HepG2 (cell line): ENCODE measurements around the gene PSMB10. TPM values are rescaled to one million over a fixed set of nuclear protein-coding genes. Genes with fewer than 3 reads are reported as not detected.

Experiments
- ATF2 ChIP-seq: sonication (generic); formaldehyde crosslinking; IDR thresholded peaks from 2 replicates; pipeline ENCODE4 v1.4.0; 2020; ENCODE audit warnings: missing genetic modification reagents
- GATA4 ChIP-seq: sonication (generic); IDR thresholded peaks from 2 replicates; pipeline ENCODE4 v1.6.1; 2016; ENCODE audit warnings: antibody characterized with exemption, low read depth, borderline replicate concordance
- HCFC1 ChIP-seq: fragments of 150-350 bp; IDR thresholded peaks from 2 replicates; pipeline ENCODE4 v1.6.1; 2014; ENCODE audit warnings: low read depth, low read length
- HDAC1 ChIP-seq: sonication (generic); formaldehyde crosslinking; IDR thresholded peaks from 2 replicates; pipeline ENCODE4 v1.5.1; 2020; ENCODE audit warnings: mild to moderate bottlenecking, missing genetic modification reagents
- HOMEZ ChIP-seq: IDR thresholded peaks from 2 replicates; pipeline ENCODE4 v1.6.1; 2016; ENCODE audit warnings: low read depth
- MAFG ChIP-seq: sonication (generic); formaldehyde crosslinking; IDR thresholded peaks from 2 replicates; pipeline ENCODE4 v1.5.1; 2020; ENCODE audit warnings: mild to moderate bottlenecking, missing genetic modification reagents
- MEF2D ChIP-seq: sonication (generic); formaldehyde crosslinking; IDR thresholded peaks from 2 replicates; pipeline ENCODE4 v1.5.1; 2020; ENCODE audit warnings: mild to moderate bottlenecking, missing genetic modification reagents
- MTA3 ChIP-seq: sonication (generic); formaldehyde crosslinking; IDR thresholded peaks from 2 replicates; pipeline ENCODE4 v1.4.0; 2020; ENCODE audit warnings: missing genetic modification reagents
- SCMH1 ChIP-seq: sonication (generic); formaldehyde crosslinking; IDR thresholded peaks from 2 replicates; pipeline ENCODE4 v1.9.0; 2021; ENCODE audit warnings: missing genetic modification reagents, mild to moderate bottlenecking, borderline replicate concordance
- SMARCC2 ChIP-seq: fragments of 450-650 bp; IDR thresholded peaks from 2 replicates; pipeline ENCODE4 v1.6.1; 2017; ENCODE audit warnings: antibody characterized with exemption, mild to moderate bottlenecking
- SPEN ChIP-seq: sonication (generic); formaldehyde crosslinking; IDR thresholded peaks from 2 replicates; pipeline ENCODE4 v1.5.1; 2020; ENCODE audit warnings: low read depth, mild to moderate bottlenecking, missing genetic modification reagents
- TMF1 ChIP-seq: sonication (generic); formaldehyde crosslinking; IDR thresholded peaks from 2 replicates; pipeline ENCODE4 v1.8.1; 2022; ENCODE audit warnings: low read depth, missing genetic modification reagents
- TP53 ChIP-seq: sonication (generic); formaldehyde crosslinking; conservative IDR thresholded peaks from 2 replicates; pipeline ENCODE4 v1.4.0; 2020; ENCODE audit warnings: missing genetic modification reagents
- YEATS2 ChIP-seq: sonication (generic); formaldehyde crosslinking; IDR thresholded peaks from 2 replicates; pipeline ENCODE4 v1.4.0; 2020; ENCODE audit warnings: missing genetic modification reagents, borderline replicate concordance
- ZFP41 ChIP-seq: sonication (generic); formaldehyde crosslinking; IDR thresholded peaks from 2 replicates; pipeline ENCODE4 v1.4.0; 2020; ENCODE audit warnings: mild to moderate bottlenecking, missing genetic modification reagents, borderline replicate concordance
- ZMAT3 ChIP-seq: sonication (generic); formaldehyde crosslinking; conservative IDR thresholded peaks from 2 replicates; pipeline ENCODE4 v1.7.0; 2021; ENCODE audit warnings: missing genetic modification reagents
- ZNF44 ChIP-seq: sonication (generic); formaldehyde crosslinking; IDR thresholded peaks from 2 replicates; pipeline ENCODE4 v1.5.1; 2020; ENCODE audit warnings: mild to moderate bottlenecking, missing genetic modification reagents
- ZNF772 ChIP-seq: sonication (generic); formaldehyde crosslinking; IDR thresholded peaks from 2 replicates; pipeline ENCODE4 v1.5.0; 2020; ENCODE audit warnings: mild to moderate bottlenecking, missing genetic modification reagents
- ZSCAN20 ChIP-seq: sonication (generic); formaldehyde crosslinking; IDR thresholded peaks from 2 replicates; pipeline ENCODE4 v1.4.0; 2020; ENCODE audit warnings: missing genetic modification reagents, mild to moderate bottlenecking, borderline replicate concordance
- ZSCAN30 ChIP-seq: sonication (generic); formaldehyde crosslinking; IDR thresholded peaks from 2 replicates; pipeline ENCODE4 v1.5.0; 2020; ENCODE audit warnings: mild to moderate bottlenecking, missing genetic modification reagents
- polyA plus RNA-seq, 8 experiments: library from polyadenylated mRNA; depleted of rRNA in 3 of 8; stranded (reverse) in 7 of 8; unstranded in 1 of 8; fragments of >200 nt; fragmentation: Illumina TruSeq in 4 of 8; extraction: Trizol in 4 of 8; gene quantifications; 2 replicates each; pipeline versions ENCODE4 v1.2.1 to v1.2.3, GENCODE V29; 2011 to 2016; ENCODE audit warnings: low read depth in 4 of 8, missing spikeins in 1 of 8, mixed read lengths in 1 of 8; ENCODE audit not compliant: insufficient read depth in 1 of 8
- total RNA-seq, 5 experiments: library from RNA; depleted of rRNA; stranded (reverse); fragments of >200 nt; fragmentation: Illumina TruSeq; extraction: Trizol; gene quantifications; 2 replicates each; pipeline ENCODE4 v1.2.3, GENCODE V29; 2016; ENCODE audit warnings: low read depth in 1 of 5
- TF ChIP-seq, protein P1 (sequence below): sonication (generic); formaldehyde crosslinking; IDR thresholded peaks from 2 replicates; pipeline ENCODE4 v1.8.1; 2023; ENCODE audit warnings: missing genetic modification reagents, mild to moderate bottlenecking, borderline replicate concordance
- TF ChIP-seq, protein P2 (sequence below): sonication (generic); formaldehyde crosslinking; IDR thresholded peaks from 2 replicates; pipeline ENCODE4 v1.5.0; 2020; ENCODE audit warnings: missing genetic modification reagents
- TF ChIP-seq, protein P3 (sequence below): sonication (generic); formaldehyde crosslinking; IDR thresholded peaks from 2 replicates; pipeline ENCODE4 v1.8.0; 2022; ENCODE audit warnings: mild to moderate bottlenecking, missing genetic modification reagents

Gene PSMB10
- total and polyA plus RNA-seq, 2 of the 13 experiments (the other 11 are each of a cell fraction or from before 2014, with no cell fraction given): 12.7 to 65.9 TPM

GRCh38 chr16:67936124-67936879 is at the start of gene PSMB10 (continued):
- TF ChIP-seq ZFP41: no peak
- no peak for TF ChIP-seq SCMH1 (CRISPR knock-in tag)
- TF ChIP-seq ATF2 (CRISPR knock-in tag): no peak; the same call in 1 of the 2 replicates
- no peak for TF ChIP-seq HOMEZ (CRISPR knock-in tag)
- no peak; the same call in 1 of the 2 replicates for TF ChIP-seq ZSCAN20 (CRISPR knock-in tag)
- no peak for TF ChIP-seq YEATS2 (CRISPR knock-in tag)
- TF ChIP-seq SPEN: no peak
- TF ChIP-seq, protein P1, sequence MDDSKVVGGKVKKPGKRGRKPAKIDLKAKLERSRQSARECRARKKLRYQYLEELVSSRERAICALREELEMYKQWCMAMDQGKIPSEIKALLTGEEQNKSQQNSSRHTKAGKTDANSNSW (CRISPR knock-in tag): no peak; the same call in none of the 2 replicates
- no peak for TF ChIP-seq TP53 (CRISPR knock-in tag)
- no peak; the same call in none of the 2 replicates for TF ChIP-seq HDAC1 (CRISPR knock-in tag)
- TF ChIP-seq ZNF772 (CRISPR knock-in tag): no peak
- no peak for TF ChIP-seq MAFG (CRISPR knock-in tag)
- TF ChIP-seq TMF1 (CRISPR knock-in tag): peak; percentile 12; the same call in 1 of the 2 replicates
- no peak for TF ChIP-seq HCFC1
- no peak for TF ChIP-seq MTA3 (CRISPR knock-in tag)
- 0 out of 2 replicates have a peak, but pooled peaks have one; percentile 2 for TF ChIP-seq ZNF44 (CRISPR knock-in tag)
- TF ChIP-seq GATA4: no peak
- TF ChIP-seq ZMAT3 (CRISPR knock-in tag): no peak
- no peak for TF ChIP-seq MEF2D (CRISPR knock-in tag)
- TF ChIP-seq, protein P2, sequence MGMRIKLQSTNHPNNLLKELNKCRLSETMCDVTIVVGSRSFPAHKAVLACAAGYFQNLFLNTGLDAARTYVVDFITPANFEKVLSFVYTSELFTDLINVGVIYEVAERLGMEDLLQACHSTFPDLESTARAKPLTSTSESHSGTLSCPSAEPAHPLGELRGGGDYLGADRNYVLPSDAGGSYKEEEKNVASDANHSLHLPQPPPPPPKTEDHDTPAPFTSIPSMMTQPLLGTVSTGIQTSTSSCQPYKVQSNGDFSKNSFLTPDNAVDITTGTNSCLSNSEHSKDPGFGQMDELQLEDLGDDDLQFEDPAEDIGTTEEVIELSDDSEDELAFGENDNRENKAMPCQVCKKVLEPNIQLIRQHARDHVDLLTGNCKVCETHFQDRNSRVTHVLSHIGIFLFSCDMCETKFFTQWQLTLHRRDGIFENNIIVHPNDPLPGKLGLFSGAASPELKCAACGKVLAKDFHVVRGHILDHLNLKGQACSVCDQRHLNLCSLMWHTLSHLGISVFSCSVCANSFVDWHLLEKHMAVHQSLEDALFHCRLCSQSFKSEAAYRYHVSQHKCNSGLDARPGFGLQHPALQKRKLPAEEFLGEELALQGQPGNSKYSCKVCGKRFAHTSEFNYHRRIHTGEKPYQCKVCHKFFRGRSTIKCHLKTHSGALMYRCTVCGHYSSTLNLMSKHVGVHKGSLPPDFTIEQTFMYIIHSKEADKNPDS (CRISPR knock-in tag): peak; percentile 71; the same call in 1 of the 2 replicates
- TF ChIP-seq, protein P3, sequence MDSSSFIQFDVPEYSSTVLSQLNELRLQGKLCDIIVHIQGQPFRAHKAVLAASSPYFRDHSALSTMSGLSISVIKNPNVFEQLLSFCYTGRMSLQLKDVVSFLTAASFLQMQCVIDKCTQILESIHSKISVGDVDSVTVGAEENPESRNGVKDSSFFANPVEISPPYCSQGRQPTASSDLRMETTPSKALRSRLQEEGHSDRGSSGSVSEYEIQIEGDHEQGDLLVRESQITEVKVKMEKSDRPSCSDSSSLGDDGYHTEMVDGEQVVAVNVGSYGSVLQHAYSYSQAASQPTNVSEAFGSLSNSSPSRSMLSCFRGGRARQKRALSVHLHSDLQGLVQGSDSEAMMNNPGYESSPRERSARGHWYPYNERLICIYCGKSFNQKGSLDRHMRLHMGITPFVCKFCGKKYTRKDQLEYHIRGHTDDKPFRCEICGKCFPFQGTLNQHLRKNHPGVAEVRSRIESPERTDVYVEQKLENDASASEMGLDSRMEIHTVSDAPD (CRISPR knock-in tag): 0 out of 2 replicates have a peak, but pooled peaks have one; percentile 10
- no peak for TF ChIP-seq SMARCC2
- peak; percentile 90; the same call in 1 of the 2 replicates for TF ChIP-seq ZSCAN30
